HG03378 (cell line): ENCODE data around the gene E2F6.

Source experiments
- ATAC-seq: cut with Tn5 transposase; IDR thresholded peaks from one replicate; pipeline ENCODE4 v1.9.1; 2021; ENCODE audit warnings: mild to moderate bottlenecking, moderate library complexity; ENCODE audit not compliant: unreplicated experiment

Gene E2F6

DNA sequence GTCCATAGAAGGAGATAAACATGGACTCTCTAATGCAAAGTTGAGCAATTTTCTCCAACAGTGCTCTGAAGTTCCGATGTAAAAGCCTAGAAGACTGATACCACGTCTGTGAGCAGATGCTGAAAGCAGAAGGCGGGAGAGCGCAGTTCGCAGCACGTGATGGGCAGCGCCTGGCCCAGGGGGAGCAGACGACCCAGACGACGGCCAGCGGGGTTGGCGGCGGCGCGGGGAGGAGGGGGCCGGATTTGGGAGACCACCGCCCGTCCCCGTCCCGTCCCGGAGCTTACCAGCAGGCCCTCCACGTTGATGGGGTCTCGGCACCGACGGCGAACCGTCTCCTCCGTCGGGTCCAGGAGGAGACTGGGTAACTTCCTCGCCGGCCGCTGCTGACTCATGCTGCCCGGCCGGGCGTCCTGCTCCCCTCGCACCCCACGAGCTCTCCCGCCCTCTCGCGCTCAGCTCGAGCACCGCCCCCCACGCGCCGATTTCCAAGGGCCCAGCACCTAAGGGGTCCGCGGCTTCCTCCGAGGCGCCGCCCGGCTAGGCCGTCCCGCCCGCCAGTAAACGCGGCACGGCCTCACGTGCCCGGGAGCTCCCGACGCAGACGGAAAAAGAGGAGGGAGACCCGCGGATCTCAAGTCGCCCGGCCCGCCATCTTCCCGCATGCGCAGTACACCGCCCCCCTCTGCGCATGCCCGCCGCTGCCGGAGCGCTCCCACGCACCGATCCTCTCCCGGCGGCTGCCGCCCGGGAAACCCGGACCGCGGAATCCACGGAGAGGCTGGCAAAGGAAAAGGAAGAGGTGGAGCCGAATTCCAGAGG is at the start of gene E2F6:
Gene E2F6 (minus strand): TSS at position 677 of the 822 bp plus-strand sequence. CDS start 282 bp downstream, at position 395.
- peak; percentile 46 for ATAC-seq

DNA sequence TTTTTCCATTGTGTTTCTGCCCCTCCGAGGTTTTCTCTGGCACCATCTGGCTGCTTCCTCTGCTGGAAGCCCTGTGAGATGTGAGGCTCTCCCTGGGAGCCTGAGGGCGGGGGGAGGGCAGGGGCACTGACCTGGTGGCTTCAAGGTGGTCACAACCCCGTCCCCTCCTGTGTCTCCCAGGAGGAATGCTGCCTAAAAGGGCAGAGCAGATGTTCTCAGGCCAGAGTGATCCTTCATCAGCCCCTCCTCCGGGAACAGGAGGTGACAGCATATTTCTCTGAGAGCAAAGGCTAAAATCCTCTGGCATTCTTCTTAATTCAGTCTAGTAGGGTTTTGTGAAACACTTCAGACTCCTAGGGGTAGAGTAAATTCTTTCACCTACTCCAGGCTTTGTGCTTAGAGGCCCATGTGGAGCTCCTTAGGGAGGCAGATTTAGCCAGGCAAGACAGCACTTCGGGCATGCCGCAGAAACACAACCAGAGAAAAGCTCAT is 49.6 kb upstream of the E2F6 start:
- no peak for ATAC-seq

DNA sequence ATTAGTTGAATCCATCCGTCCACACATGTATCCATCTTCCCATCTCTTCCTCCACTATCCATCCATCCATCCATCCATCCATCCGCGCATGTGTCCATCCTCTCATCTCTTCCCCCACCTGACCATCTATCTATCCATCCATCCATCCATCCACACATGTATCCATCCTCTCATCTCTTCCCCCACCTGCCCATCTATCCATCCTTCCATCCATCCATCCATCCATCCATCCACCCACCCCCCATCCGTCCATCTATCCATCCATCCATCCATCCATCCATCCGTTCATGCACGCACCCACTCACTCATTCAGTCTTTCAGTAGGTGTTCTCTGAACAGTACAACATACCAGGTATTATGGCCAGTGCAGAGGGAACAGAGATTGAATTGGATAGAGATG is 48.9 kb upstream of the E2F6 start:
- no peak for ATAC-seq

DNA sequence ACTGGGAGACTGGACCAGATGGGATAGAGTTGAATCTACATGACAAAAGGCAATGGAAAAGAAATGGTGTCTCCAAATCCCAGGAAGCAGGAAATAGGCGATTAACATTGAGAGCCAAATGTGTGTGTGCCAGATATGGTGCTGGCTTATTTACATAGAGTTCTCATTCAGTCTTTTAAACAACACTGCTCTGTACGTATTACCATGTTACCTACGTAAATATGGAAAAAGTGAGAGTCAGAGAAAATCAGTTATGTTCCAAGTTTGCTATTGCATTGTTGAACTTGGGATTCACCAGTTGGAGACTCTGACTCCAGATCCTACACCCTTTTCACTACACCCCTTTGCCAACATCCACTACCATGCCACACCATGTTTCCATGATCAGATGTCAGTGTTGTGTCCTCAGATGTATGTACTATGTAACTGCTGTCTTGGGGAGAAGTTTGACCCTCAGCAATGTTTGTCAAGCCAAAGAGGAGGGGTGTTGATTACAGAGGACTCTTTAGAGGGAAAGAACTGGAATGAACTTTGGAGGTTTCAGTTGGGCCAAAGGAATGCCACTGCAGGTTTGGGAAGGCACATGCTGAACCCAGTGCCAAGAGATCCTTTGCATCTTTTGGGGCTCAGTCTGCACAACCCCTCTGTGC is 48.2 kb upstream of the E2F6 start:
- no peak for ATAC-seq

- no peak for ATAC-seq
Observed at GRCh38 chr2:11513319-11513718, 47.4 kb upstream of the E2F6 start.

- no peak for ATAC-seq
Observed at GRCh38 chr2:11512431-11512830, 46.5 kb upstream of the E2F6 start.

DNA sequence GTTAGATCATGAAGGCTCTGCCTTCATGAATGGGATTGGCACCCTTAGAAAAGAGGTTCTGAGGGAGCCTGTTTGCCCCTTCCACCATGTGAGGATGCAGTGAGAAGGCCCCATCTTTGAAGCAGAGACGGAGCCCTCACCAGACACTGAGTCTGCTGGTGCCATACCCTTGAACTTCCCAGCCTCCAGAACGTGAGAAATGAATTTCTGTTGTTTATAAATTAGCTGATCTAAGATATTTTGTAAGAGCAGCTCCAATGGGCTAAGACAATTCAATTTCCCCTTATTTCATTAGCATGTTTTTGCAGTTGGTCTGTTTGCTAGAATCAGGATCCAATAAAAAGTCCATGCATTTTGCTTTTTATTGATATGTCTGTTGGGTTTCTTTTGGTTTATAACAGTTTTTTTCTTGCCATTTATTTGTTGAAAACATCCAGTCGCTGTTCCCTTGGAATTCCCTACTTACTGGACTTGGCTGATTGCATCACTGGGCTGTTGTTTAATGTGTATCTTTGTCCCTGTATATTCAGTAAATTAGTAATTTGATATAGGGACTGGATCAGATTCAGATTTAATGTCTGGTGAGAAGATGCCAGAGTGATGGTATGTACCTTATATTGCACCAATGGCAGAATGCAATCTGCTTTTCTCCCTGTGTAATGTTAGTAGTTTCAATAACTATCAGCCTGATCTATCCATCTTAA is 43.8 kb upstream of the E2F6 start:
- no peak for ATAC-seq

DNA sequence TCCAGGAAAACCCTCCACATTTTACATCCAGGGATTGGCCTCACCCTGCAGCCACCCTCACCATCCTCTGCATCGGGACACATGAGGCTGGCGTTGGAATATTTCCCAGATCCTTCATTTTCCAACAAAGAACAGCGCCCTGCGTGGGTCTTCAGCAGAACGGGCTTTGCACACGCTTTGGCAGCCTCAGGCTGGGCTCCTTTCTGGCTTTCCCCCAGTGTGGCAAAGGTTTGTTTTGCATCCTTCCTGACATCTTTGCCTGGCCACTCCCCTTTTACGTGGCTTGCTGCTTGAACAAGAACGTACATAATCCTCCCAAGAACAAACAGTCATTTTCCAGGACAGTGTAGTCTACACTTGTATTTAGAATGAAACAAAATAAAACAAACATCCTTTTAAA is 42.3 kb upstream of the E2F6 start:
- no peak for ATAC-seq

DNA sequence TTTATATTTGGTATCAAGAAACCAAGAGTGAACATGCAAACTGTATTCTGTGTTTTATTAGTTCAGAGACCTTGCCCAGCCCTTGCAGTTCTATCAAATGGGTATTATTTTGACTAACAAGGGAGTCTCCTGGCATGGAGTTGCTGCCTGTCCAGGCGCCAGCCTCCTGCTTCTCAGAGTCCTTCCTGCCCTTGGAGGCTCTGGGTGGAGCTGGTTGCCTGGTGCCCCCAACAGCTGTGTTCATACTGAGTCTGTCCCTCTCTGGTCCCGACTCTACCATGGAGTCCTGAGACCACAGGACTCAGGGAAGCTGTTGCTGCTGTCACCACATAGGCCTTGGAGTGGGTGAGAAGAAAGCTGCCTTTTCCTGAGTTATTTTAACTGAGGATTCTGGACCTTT is 41.6 kb upstream of the E2F6 start:
- ATAC-seq, result no peak

GRCh38 chr2:11506611-11506969 is 40.6 kb upstream of the E2F6 start:
- no peak for ATAC-seq

DNA sequence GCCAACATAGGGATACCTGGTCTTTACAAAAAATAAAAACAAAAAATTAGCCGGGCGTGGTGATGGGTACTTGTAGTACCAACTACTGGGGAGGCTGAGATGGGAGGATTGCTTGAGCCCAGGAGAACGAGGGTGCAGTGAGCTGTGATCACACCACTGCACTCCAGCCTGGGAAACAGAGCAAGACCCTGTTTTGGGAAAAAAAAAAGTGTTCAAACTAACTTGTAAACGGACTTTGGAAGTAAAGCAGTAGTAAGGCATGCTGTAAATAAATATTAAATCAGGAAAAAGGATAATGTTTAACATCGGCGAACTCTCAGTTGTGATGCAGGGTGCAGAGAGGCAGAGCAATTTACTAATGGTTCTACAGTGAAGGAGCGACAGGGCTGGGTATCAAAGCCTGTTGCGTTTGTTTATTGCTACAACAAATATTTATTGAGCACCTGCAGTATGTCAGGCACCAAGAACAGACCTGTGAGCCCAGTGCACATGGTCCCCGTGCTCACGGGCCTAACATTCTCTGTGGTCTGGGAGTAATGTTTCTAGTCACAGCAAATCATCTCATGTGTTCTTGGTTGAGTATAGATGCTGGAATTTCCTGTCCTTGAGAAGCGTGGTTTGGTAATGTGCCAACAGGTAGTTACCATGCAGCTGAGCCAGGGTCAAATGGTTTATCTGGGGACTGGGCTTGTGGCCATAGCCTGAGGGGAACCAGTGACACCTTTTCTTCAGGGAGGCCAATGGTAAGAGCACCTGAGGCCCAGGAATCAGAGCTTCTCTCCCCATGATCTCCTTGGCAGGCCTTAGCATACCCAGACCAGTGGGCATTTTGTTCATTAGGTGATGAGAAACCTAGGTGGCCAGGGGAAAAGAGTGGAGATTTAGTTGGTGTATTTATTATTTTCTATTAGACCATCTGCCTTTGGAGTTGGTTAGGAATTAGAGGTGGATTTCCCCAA is 40.0 kb upstream of the E2F6 start:
- ATAC-seq, result no peak

- no peak for ATAC-seq
Observed at GRCh38 chr2:11503354-11503927, 37.5 kb upstream of the E2F6 start.

- ATAC-seq, result no peak
Observed at GRCh38 chr2:11502740-11503292, 36.9 kb upstream of the E2F6 start.

DNA sequence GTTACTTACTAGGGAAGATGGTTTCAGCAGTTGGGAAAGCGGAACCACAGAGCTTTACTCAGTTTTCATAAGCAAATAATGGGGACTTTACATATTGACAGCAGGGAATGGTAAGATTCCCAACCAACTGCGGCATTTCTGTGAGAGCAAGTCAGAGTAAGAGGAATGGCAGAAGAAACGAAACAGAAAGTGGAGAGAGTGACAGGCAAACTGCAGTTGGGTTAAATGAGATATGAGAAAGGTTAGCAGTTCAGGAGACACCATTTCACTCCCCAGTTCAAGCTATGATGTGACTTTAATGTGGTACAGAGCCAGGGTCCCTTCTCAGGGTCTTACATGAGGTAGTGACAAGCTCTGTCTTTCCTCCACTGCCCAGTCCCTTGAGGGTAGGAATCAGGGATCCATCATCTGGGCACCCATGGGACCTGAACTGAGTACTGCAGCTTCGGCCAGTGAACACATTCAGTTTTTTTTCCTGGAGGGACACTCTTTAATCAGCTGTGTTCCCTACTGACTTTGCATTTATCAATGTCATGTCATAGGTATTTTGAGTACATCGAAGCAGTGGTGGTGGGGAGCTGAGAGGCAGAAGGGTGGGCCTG is 34.8 kb upstream of the E2F6 start:
- ATAC-seq, result no peak

DNA sequence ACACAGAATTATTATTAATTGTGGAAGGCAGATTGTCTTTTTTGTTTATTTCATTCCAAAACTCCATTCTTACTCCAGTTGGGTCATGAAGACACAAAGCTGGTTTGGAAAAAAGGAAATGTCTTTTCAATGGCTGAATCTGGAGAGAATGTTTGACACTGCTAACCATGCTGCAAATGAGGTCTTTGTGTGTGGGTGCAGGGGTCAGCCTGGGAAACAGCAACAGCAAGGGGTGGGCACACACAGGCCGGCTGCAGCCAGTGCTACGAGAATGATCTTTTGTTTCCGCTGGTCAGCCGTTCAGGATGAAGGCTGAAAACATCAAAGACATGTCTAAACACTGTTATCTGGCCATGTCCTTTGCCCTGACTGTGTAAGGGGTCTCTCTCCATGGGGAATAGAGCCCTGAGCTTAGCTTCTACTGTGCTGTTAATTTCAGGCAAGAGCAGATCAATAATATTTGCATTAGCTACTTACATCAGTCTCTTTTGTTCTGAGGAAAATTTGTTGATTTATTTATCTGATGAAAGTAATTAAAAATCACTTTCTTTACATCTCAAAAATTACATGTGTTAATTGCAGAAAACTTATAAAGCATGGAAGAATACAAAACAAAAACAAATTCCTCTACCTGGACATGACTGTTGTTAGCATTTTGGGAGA is 33.3 kb upstream of the E2F6 start:
- no peak for ATAC-seq

- ATAC-seq, result peak; percentile 84
Observed at GRCh38 chr2:11498543-11499034, 32.6 kb upstream of the E2F6 start.

DNA sequence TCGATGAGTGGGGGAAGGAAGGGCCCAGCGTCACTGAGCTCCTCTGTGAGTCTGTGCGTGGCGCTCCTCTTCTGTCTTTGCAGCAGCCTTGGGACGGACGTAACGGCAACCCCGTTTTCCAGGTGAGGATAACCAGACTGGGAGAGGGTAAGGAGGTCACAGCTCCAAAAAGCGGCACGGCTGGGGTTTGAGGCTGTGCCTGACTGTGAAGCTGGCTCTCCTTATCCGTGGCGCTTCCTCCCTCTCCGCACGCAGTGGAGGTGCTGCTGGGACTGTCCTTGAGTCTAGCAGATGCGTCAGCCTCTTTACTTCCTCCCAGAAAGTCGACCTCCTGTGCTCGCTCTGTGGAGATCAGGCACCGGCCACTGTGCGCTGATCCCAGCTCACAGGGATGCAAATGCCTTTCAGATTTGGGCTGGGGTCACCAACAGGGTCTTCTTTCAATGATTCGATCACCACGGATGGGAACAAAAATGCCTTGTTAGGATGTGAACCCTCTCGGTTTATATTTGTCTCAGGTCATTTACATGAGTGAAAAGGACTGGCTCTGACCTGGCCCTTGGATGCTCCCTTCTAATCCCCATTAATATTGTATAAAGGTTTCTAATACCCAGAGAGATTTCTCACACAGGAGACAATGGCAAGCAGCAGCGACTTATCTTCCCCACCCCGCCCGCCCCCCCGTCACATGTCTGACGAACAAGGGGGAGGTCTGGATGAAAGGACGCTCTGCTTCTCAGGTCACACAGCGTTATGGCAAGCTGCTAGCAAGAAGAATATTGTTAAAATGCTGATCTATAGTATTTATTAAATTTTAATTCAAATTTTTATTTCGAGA is 30.1 kb upstream of the E2F6 start:
- ATAC-seq, result no peak

DNA sequence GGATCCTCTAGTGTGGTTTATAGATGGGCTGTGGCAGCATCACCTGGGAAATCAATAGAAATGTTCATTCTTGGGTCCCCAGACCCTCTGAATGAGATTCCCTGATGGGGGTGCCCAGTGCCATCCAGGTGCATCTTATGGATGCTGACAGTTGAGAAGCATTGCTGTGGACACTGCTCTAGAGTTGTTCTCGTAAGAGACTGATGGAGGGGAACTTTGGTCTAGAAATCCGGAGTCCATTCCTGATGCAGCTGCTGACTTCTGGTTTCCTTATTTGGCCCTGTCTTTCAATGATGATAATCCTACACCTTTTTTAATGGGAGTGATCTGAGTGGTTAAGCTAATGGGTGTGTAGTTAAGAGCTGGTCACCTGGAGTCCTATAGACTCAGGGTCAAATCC is 28.3 kb upstream of the E2F6 start:
- ATAC-seq, result no peak
